LNCAP (cell line): ENCODE measurements around the gene PTPRA.

Experiments
- TF ChIP-seq, protein P1 (sequence below): fragments of 450-650 bp; IDR thresholded peaks from 2 replicates; pipeline ENCODE4 v1.5.1; 2017; ENCODE audit warnings: mild to moderate bottlenecking

Gene PTPRA

DNA sequence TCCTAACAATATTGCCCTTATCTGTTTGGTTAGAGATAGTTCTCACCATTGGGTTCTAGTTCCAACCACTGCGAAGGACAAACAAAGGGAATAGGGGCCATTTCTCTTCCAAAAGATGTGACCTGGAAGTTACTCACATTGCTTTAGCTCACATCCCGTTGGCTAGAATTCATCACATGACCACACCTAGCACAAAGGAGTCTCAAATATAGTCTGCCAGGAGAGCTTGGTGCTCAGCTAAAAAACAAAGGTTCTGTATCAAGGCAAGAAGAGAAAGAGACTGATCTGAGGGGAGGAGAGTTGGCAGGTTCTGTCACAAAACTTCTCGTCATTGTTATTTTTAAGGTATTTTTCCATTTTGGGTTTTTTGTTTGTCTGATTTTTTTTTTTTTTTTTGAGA is 100.3 kb downstream of the PTPRA start:
- TF ChIP-seq, protein P1, sequence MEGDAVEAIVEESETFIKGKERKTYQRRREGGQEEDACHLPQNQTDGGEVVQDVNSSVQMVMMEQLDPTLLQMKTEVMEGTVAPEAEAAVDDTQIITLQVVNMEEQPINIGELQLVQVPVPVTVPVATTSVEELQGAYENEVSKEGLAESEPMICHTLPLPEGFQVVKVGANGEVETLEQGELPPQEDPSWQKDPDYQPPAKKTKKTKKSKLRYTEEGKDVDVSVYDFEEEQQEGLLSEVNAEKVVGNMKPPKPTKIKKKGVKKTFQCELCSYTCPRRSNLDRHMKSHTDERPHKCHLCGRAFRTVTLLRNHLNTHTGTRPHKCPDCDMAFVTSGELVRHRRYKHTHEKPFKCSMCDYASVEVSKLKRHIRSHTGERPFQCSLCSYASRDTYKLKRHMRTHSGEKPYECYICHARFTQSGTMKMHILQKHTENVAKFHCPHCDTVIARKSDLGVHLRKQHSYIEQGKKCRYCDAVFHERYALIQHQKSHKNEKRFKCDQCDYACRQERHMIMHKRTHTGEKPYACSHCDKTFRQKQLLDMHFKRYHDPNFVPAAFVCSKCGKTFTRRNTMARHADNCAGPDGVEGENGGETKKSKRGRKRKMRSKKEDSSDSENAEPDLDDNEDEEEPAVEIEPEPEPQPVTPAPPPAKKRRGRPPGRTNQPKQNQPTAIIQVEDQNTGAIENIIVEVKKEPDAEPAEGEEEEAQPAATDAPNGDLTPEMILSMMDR: no peak

DNA sequence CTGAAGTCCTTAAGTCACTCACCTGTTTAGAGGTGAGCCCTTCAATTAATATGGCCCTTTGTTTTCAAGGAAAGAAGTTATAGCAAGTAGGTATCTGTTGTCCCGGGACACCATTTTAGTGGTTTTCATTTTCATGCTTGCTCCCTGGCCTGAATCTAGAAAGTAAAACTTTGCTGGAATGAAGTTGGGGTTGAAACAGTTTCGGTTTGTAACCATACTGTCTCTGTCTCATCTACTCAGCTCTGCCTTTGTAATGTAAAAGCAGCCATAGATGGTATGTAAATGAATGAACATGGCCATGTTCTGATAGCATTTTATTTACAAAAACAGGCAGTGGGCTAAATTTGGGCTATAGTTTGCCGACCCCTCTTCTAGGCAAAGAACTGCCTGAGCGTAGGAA is 105.2 kb downstream of the PTPRA start:
- TF ChIP-seq, protein P1: no peak

DNA sequence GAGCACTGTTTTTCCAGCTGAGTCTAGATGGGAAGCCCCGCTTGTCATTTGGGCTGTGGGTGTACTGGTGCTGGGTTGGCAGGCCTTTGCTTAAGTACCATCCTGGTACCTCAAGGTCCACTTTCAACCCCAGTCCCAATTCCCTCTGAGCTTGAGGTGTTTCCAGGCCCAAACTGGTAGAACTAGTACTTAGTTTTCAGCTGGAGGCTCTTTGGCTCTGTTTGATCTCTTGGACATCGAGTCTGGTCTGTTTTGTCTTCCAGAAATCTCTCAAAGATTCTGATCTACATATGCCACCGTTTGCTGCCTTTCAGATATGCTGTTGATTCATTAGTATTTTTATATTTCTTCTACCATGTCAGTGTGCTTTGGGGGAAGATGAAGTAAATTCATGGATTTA is 108.4 kb downstream of the PTPRA start:
- TF ChIP-seq, protein P1: no peak

DNA sequence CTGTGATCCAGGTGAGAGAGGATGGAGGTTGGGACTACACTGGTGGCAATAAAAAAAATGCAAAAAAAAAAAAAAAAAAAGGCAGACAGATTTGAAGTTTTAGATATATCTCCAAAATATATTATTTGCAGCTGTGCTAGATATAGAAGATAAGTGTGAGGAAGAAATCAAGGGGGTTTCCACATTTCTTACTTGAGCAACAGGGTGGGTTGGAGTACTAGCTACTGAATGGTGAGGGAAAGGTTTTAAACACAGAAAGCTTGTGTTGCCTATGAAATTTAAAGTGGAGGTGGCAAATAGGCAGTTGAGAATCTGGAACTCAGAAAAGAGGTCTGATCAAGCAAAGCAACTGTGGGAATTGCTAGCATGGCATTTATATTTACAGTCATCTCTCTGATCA is 110.2 kb downstream of the PTPRA start:
- TF ChIP-seq, protein P1: no peak

DNA sequence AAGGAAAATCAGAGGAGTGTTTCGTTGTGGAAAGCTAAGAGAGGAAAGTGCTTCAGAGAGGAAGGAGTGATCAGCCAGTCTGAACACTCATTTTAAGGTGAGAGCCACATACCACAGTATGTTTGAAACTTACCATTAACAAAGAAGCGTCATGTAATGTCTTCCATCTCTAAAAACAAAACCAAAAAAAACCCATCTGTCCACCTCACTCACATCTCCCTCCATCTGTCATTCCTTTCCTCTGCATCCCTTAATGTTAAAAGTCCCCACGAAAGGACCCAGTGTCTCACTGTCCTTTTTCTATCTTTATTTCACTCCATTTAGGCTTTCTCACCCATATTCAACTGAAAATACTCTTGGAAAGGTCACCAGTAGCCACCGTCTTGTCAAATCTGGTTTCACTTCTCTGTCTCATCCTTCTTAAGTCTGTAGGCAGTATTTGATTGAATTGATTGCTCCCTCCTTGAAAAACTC is 110.8 kb downstream of the PTPRA start:
- TF ChIP-seq, protein P1: no peak

DNA sequence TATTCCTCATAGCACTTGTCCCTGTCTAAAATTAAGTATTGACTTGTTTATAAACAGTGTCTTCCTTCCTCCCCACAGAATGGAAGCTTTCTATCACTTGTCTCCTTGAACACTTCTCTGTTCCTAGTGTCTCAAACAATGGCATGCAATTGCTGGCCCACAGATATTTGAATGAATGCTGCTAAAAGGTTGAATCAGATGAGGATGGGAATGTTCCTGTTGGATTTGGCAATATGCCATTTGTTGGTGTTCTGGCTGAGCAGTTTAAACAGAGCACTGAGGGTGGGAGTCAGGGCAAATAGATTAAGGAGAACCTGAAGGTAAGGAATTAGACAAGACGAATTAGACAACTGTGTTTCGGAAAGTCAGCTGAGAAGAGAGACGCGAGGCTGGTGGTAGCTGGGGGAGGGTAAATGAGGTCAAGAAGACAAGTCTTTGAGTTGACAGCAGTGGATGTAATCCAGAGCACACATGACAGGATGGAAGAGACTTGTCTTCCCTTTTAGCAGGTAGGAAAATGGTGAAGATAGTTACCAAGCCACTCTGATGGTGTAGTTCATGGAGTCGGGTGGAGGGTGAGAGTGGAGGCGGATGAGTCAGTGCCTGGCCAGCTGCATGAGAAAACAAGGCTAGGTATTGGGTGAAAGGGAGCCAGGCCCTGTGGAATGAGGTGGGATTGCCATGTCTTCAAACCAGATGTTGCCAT is 111.8 kb downstream of the PTPRA start:
- TF ChIP-seq, protein P1: no peak

DNA sequence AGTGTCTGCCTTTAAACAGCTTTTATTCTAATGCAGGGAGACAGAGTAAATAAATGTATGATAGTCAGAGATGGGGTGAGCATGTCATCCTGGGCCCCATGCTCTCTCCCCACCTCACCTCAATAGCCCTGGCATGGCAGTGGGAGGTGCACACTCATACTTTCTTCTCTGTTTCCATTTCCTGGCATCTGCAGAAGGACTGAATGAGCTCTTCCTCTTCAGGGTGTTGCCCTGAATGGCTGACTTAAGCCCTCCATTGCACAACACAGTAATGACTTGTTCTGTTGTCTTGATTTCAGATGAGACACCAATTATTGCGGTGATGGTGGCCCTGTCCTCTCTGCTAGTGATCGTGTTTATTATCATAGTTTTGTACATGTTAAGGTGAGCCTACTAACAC is 113.2 kb downstream of the PTPRA start:
- TF ChIP-seq, protein P1: no peak

DNA sequence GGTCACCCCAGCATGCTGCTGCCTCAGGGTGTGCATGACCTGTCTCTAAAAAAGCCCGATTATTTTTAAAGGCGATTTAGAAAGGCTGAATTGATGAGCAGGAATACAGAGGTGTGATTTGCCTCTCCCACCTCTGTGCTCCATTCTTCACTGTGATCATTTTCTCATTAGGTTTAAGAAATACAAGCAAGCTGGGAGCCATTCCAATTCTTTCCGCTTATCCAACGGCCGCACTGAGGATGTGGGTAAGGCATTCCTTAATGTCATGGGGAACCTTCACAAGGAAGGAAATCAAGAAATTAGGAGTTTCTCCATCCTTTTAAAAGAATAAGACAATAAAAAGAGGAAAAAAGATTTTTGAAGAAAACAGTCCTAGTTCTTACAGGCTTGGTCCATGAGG is 114.6 kb downstream of the PTPRA start:
- TF ChIP-seq, protein P1: no peak
